Upper lobe of right lung (tissue), 1 donor: Measurements from ENCODE around the gene DNAAF1. TPM values are rescaled to one million over a fixed set of nuclear protein-coding genes. Genes with fewer than 3 reads are reported as not detected.

Experiments used
- ATAC-seq: fragments of 200-7000 bp; cut with Tn5 transposase; one replicate; pipeline ENCODE4 v1.9.1; 2020; ENCODE audit warnings: mild to moderate bottlenecking, moderate library complexity
- DNase-seq: peaks from one replicate; pipeline ENCODE4 v3.0.0-alpha.2; 2020
- H3K27ac ChIP-seq: fragments of 200-600 bp; one replicate; pipeline ENCODE4 v1.8.0; 2022
- H3K27me3 ChIP-seq: fragments of 200-600 bp; one replicate; pipeline ENCODE4 v1.8.0; 2022; ENCODE audit warnings: mild to moderate bottlenecking
- H3K36me3 ChIP-seq: fragments of 200-600 bp; one replicate; pipeline ENCODE4 v1.8.0; 2022
- H3K4me1 ChIP-seq: fragments of 200-600 bp; one replicate; pipeline ENCODE4 v1.8.0; 2022
- H3K4me3 ChIP-seq: fragments of 200-600 bp; one replicate; pipeline ENCODE4 v1.8.0; 2022; ENCODE audit warnings: mild to moderate bottlenecking
- H3K9me3 ChIP-seq: fragments of 200-600 bp; one replicate; pipeline ENCODE4 v1.8.0; 2022
- intact Hi-C: fragments of 100-400 bp; cut with DNase I; formaldehyde crosslinking; loops from one replicate; pipeline ENCODE4 v1.11.0; 2022
- total RNA-seq: library from RNA; stranded (reverse); fragmentation: NEBNext Ultra II Directional; extraction: Animal tissue kit (Norgen Biotek cat#: 25700); gene quantifications from one replicate; pipeline ENCODE4 v1.2.1, GENCODE V29; 2021
- TF ChIP-seq, protein P1 (sequence below): fragments of 200-600 bp; IDR thresholded peaks from one replicate; pipeline ENCODE4 v1.8.0; 2022; ENCODE audit warnings: antibody characterized with exemption
- donor health status: DM: no; HTN: yes; CAD: no; lungs with severe emphysema.

Gene DNAAF1
- total RNA-seq, 1 donor from 2014 or later = 0.49 TPM

DNA sequence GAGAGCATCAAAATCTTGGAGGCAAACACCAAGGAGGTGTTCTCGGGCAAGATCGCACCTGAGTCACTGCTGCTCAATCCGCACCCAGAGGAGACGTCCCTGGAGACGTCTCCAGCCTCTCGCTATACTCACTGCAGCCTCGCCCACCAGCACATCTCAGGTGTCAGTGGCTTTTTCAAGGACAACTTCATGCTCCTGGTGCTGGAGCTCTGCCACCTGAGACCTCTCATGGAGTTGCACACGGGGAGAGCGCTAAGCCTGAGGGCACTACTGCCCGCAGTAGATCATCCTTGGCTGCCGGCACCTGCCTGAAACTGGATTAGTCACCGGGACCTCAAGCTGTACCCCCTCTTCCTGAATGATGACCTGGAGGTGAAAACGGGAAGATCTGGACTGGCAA is 25.7 kb upstream of the DNAAF1 start:
- TF ChIP-seq, protein P1, sequence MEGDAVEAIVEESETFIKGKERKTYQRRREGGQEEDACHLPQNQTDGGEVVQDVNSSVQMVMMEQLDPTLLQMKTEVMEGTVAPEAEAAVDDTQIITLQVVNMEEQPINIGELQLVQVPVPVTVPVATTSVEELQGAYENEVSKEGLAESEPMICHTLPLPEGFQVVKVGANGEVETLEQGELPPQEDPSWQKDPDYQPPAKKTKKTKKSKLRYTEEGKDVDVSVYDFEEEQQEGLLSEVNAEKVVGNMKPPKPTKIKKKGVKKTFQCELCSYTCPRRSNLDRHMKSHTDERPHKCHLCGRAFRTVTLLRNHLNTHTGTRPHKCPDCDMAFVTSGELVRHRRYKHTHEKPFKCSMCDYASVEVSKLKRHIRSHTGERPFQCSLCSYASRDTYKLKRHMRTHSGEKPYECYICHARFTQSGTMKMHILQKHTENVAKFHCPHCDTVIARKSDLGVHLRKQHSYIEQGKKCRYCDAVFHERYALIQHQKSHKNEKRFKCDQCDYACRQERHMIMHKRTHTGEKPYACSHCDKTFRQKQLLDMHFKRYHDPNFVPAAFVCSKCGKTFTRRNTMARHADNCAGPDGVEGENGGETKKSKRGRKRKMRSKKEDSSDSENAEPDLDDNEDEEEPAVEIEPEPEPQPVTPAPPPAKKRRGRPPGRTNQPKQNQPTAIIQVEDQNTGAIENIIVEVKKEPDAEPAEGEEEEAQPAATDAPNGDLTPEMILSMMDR = no peak
- DNase-seq (no peak), ATAC-seq (no peak)
- Histone ChIP-seq H3K4me3 (no peak overlapping the region), H3K36me3 (peaks cover 20% of the 10 kb centered on the region), H3K27ac (no peak overlapping the region), H3K9me3 (no peaks in the 10 kb centered on the region), H3K27me3 (no peaks in the 10 kb centered on the region), H3K4me1 (peaks cover 20% of the 10 kb centered on the region)
- intact Hi-C loops = no loop called here

DNA sequence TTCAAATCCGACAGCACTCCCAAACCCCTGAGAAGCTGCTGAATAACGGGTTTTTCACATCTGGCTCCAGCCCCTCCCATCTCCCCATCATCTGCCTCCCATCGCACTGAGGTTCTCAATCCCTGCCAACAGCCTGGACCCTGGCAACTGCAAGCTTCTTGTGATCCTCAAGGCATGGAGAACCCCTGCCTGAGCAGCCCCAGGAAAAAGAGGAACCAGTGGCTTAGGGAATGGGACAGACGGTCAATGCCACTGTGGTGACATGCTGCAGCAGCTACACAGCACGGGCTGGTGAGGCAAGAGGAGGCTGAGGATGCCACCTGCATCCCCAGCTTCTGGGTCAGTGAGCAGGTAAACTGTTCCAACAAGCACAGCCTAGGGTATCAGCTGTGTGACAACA is 25.1 kb upstream of the DNAAF1 start:
- Histone ChIP-seq H3K36me3 (peaks cover 21% of the 10 kb centered on the region), H3K4me1 (peaks cover 14% of the 10 kb centered on the region), H3K27me3 (no peaks in the 10 kb centered on the region), H3K9me3 (no peaks in the 10 kb centered on the region), H3K4me3 (no peak overlapping the region), H3K27ac (no peak overlapping the region)
- TF ChIP-seq, protein P1 = no peak
- DNase-seq = no peak
- intact Hi-C loops = no loop called here
- ATAC-seq = no peak

DNA sequence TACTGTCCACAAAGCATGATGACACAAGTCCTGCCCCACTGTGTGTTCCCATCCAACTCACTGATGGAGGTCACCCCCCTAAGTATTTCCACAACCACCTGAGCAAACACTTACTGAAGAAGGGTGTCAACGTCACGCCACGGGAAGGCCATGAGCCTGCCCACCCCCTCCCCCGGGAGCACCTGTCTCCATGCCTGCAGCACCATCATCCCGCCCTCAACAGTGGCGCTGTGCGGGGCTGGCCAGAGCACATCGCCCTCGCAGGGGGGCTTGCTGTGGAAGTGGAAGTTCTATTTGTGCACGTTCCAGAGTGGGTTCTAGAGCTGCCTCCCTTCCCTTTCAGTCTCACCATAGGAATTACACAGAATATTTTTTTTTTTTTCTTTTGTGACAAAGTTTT is 24.1 kb upstream of the DNAAF1 start:
- DNase-seq = no peak

DNA sequence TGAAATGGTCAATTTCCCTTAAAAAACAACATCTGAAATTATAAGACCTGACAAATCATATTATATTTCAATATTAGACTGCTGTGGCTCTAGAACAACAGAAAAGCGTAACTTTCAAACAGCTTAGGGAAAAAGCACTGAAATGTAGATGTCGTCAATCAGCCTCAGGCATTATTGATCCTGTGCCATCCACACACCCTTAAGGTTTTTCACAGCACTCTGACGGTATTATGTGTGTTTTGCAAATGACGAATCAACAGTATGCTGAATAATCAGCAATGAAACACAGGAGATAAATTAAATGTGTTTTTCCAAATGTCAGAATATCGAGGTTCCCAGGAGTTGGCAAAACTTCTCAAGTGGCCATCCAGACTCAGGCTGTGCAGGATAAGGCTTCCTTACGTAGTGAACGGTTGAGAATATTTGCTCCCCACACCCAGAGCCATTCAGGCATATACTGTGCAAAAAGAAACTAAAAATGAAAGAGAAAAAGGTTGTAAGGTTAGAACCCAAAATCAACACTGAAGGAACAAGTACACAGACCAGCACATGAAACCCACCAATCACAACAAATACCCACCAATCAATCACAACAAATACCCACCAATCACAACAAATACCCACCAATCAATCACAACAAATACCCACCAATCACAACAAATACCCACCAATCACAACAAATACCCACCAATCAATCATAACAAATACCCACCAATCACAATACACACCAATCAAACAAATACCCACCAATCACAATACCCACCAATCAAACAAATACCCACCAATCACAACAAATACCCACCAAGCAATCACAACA is 20.6 kb upstream of the DNAAF1 start:
- DNase-seq (no peak), ATAC-seq (no peak)
- Histone ChIP-seq H3K27me3 (no peaks in the 10 kb centered on the region), H3K27ac (no peak overlapping the region), H3K4me3 (no peak overlapping the region), H3K36me3 (peaks cover 45% of the 10 kb centered on the region), H3K4me1 (no peaks in the 10 kb centered on the region), H3K9me3 (no peaks in the 10 kb centered on the region)
- intact Hi-C loops = no loop called here
- TF ChIP-seq, protein P1 = no peak

More for the DNA sequence above, 24.1 kb upstream of the DNAAF1 start:
- Histone ChIP-seq H3K4me3 (no peak overlapping the region), H3K4me1 (peaks cover 5% of the 10 kb centered on the region), H3K27ac (no peak overlapping the region), H3K36me3 (peaks cover 22% of the 10 kb centered on the region), H3K27me3 (no peaks in the 10 kb centered on the region), H3K9me3 (no peaks in the 10 kb centered on the region)
- TF ChIP-seq, protein P1 = no peak
- intact Hi-C loops = no loop called here
- no peak for ATAC-seq

DNA sequence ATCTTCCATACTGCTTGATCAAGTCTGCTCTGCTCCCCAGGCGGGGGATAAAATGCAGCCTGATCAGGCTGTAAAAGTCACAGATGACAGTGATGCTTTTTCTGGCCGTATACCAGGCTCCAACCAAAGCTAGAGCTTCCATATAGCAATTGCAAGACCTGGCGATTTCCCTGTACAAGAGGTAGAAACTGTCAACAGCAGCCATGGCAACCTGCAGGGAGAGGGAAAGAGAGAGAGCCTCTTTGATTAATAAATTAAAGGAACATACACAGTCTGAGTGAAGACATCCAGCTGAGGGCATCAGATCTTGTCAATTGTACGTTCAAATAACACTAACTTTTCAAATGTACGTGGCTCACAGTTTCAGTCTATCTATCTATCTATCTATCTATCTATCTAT is 14.0 kb upstream of the DNAAF1 start:
- DNase-seq (no peak), ATAC-seq (no peak)
- intact Hi-C loops = no loop called here
- Histone ChIP-seq H3K9me3 (no peaks in the 10 kb centered on the region), H3K4me3 (no peak overlapping the region), H3K4me1 (no peaks in the 10 kb centered on the region), H3K27ac (no peak overlapping the region), H3K36me3 (peaks cover 35% of the 10 kb centered on the region), H3K27me3 (no peaks in the 10 kb centered on the region)
- TF ChIP-seq, protein P1 = no peak
